ENCODE measurements around the gene CLC. TPM values are rescaled to one million over a fixed set of nuclear protein-coding genes. Genes with fewer than 3 reads are reported as not detected.

The CLC gene
- total and polyA plus RNA-seq, 4 donors, result 0.30 to 4.6 (median 1.1) TPM

- 32 to 52% methylated on average over 3 of the region's 3 CpGs for WGBS, 2 donors
- Histone ChIP-seq H3K9ac (ENCODE audit: insufficient read depth in 1 of 2, low read length in 2 of 2) (no peak overlapping the region), H3K4me1 (ENCODE audit: control insufficient read depth in 5 of 5, insufficient read depth in 5 of 5, low read length in 5 of 5) (no peaks in the 10 kb centered on the region), H3K27ac (ENCODE audit: low read depth in 1 of 2, low read length in 1 of 2) (no peak overlapping the region), H3K27me3 (ENCODE audit: control insufficient read depth in 3 of 3, insufficient read depth in 3 of 3, low read length in 2 of 3) (peaks cover 0 to 2% (median 0%) of the 10 kb centered on the region in 3 donors), H3K36me3 (ENCODE audit: control insufficient read depth in 4 of 4, insufficient read depth in 4 of 4, low read length in 4 of 4) (no peaks in the 10 kb centered on the region), H3K4me3 (no peak overlapping the region), H3K9me3 (ENCODE audit: control insufficient read depth in 4 of 4, insufficient read depth in 3 of 4, low read length in 3 of 4) (peaks cover 0 to 6% (median 0%) of the 10 kb centered on the region in 4 donors)
- ATAC-seq (ENCODE audit: insufficient read depth, low FRiP score) (no peak), DNase-seq (no peak)
- TF ChIP-seq, protein P1, sequence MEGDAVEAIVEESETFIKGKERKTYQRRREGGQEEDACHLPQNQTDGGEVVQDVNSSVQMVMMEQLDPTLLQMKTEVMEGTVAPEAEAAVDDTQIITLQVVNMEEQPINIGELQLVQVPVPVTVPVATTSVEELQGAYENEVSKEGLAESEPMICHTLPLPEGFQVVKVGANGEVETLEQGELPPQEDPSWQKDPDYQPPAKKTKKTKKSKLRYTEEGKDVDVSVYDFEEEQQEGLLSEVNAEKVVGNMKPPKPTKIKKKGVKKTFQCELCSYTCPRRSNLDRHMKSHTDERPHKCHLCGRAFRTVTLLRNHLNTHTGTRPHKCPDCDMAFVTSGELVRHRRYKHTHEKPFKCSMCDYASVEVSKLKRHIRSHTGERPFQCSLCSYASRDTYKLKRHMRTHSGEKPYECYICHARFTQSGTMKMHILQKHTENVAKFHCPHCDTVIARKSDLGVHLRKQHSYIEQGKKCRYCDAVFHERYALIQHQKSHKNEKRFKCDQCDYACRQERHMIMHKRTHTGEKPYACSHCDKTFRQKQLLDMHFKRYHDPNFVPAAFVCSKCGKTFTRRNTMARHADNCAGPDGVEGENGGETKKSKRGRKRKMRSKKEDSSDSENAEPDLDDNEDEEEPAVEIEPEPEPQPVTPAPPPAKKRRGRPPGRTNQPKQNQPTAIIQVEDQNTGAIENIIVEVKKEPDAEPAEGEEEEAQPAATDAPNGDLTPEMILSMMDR (IDR thresholded peaks at IDR 0.05; ENCODE audit: control extremely low read depth, extremely low read depth), result no peak
Measured at GRCh38 chr19:39738814-39739213, 985 bp upstream of the CLC start.

GRCh38 chr19:39737351-39737750 lies 478 bp downstream of the CLC start:
- TF ChIP-seq, protein P1 (IDR thresholded peaks at IDR 0.05; ENCODE audit: control extremely low read depth, extremely low read depth), result no peak
- ATAC-seq (ENCODE audit: insufficient read depth, low FRiP score) (no peak), DNase-seq (no peak)
- Histone ChIP-seq H3K9me3 (ENCODE audit: control insufficient read depth in 4 of 4, insufficient read depth in 3 of 4, low read length in 3 of 4) (peaks cover 0 to 6% (median 0%) of the 10 kb centered on the region in 4 donors), H3K27me3 (ENCODE audit: control insufficient read depth in 3 of 3, insufficient read depth in 3 of 3, low read length in 2 of 3) (peaks cover 0 to 2% (median 0%) of the 10 kb centered on the region in 3 donors), H3K27ac (ENCODE audit: low read depth in 1 of 2, low read length in 1 of 2) (no peak overlapping the region), H3K36me3 (ENCODE audit: control insufficient read depth in 4 of 4, insufficient read depth in 4 of 4, low read length in 4 of 4) (no peaks in the 10 kb centered on the region), H3K9ac (ENCODE audit: insufficient read depth in 1 of 2, low read length in 2 of 2) (no peak overlapping the region), H3K4me3 (no peak overlapping the region), H3K4me1 (ENCODE audit: control insufficient read depth in 5 of 5, insufficient read depth in 5 of 5, low read length in 5 of 5) (no peaks in the 10 kb centered on the region)
- 64 to 80% methylated on average over 3 of the region's 3 CpGs for WGBS, 2 donors

DNA sequence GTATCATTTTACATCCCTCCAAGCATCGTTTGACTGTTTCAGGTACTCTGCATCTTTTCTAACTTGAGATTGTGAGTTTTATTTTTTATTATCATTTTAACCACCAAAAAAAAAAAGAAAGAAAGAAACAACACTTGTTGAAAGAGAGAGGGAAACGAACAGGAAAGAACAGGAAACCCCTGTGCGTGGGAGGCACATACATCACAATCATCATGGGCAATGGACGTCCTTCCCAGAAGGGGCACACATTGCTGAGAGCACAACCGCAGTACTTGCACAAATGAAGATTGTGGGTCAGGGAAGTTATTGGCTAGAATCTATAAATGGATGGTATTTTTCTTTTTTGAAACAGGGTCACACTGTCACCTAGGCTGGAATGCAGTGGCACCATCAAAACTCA lies 1.7 kb downstream of the CLC start:
- TF ChIP-seq, protein P1 (IDR thresholded peaks at IDR 0.05; ENCODE audit: control extremely low read depth, extremely low read depth), result no peak

GRCh38 chr19:39735688-39736087 lies 2.1 kb downstream of the CLC start:
- DNase-seq (no peak), ATAC-seq (ENCODE audit: insufficient read depth, low FRiP score) (no peak)
- H3K9ac ChIP-seq (ENCODE audit: insufficient read depth in 1 of 2, low read length in 2 of 2), result no peak overlapping the region
- peaks cover 0 to 6% (median 0%) of the 10 kb centered on the region in 4 donors for H3K9me3 ChIP-seq (ENCODE audit: control insufficient read depth in 4 of 4, insufficient read depth in 3 of 4, low read length in 3 of 4)
- peaks cover 0 to 2% (median 0%) of the 10 kb centered on the region in 3 donors for H3K27me3 ChIP-seq (ENCODE audit: control insufficient read depth in 3 of 3, insufficient read depth in 3 of 3, low read length in 2 of 3)
- TF ChIP-seq, protein P1 (IDR thresholded peaks at IDR 0.05; ENCODE audit: control extremely low read depth, extremely low read depth), result no peak
- no peak overlapping the region for H3K4me3 ChIP-seq
- WGBS, 2 donors, result 46 to 73% methylated on average over 3 of the region's 3 CpGs
- no peaks in the 10 kb centered on the region for H3K36me3 ChIP-seq (ENCODE audit: control insufficient read depth in 4 of 4, insufficient read depth in 4 of 4, low read length in 4 of 4)
- no peaks in the 10 kb centered on the region for H3K4me1 ChIP-seq (ENCODE audit: control insufficient read depth in 5 of 5, insufficient read depth in 5 of 5, low read length in 5 of 5)
- H3K27ac ChIP-seq (ENCODE audit: low read depth in 1 of 2, low read length in 1 of 2), result no peak overlapping the region

More for the DNA sequence above, 1.7 kb downstream of the CLC start:
- no peaks in the 10 kb centered on the region for H3K36me3 ChIP-seq (ENCODE audit: control insufficient read depth in 4 of 4, insufficient read depth in 4 of 4, low read length in 4 of 4)
- no peaks in the 10 kb centered on the region for H3K4me1 ChIP-seq (ENCODE audit: control insufficient read depth in 5 of 5, insufficient read depth in 5 of 5, low read length in 5 of 5)
- H3K4me3 ChIP-seq, result no peak overlapping the region
- H3K27me3 ChIP-seq (ENCODE audit: control insufficient read depth in 3 of 3, insufficient read depth in 3 of 3, low read length in 2 of 3), result peaks cover 0 to 2% (median 0%) of the 10 kb centered on the region in 3 donors
- no peak overlapping the region for H3K9ac ChIP-seq (ENCODE audit: insufficient read depth in 1 of 2, low read length in 2 of 2)
- peaks cover 0 to 6% (median 0%) of the 10 kb centered on the region in 4 donors for H3K9me3 ChIP-seq (ENCODE audit: control insufficient read depth in 4 of 4, insufficient read depth in 3 of 4, low read length in 3 of 4)
- DNase-seq (no peak), ATAC-seq (ENCODE audit: insufficient read depth, low FRiP score) (no peak)
- no peak overlapping the region for H3K27ac ChIP-seq (ENCODE audit: low read depth in 1 of 2, low read length in 1 of 2)
- WGBS, 2 donors, result 59 to 72% methylated on average over 5 of the region's 5 CpGs

Measured in lung (tissue), 12 donors.